T-helper 17 cell (primary cell): Measurements from ENCODE around the gene ACBD3. TPM values are rescaled to one million over a fixed set of nuclear protein-coding genes. Genes with fewer than 3 reads are reported as not detected.

Experiments
- ATAC-seq: fragments of 150-1000 bp; cut with Tn5 transposase; 2 replicates; pipeline ENCODE4 v1.10.0; 2021; ENCODE audit warnings: mild to moderate bottlenecking, moderate library complexity
- DNase-seq, 3 donors: peaks; one replicate each; pipeline versions ENCODE4 v3.0.0 to v3.0.0-alpha.2; 2020 to 2021
- H3K9me3 ChIP-seq: one replicate; pipeline ENCODE4 v1.7.0; 2013; ENCODE audit warnings: low read length, mild to moderate bottlenecking; ENCODE audit not compliant: control insufficient read depth, poor library complexity, severe bottlenecking
- H3K27ac Mint-ChIP-seq: one replicate; pipeline ENCODE4 v1.8.0; 2022; ENCODE audit warnings: mild to moderate bottlenecking, moderate library complexity, mixed read lengths
- H3K27me3 Mint-ChIP-seq: one replicate; pipeline ENCODE4 v1.8.0; 2022; ENCODE audit warnings: mixed read lengths
- H3K36me3 Mint-ChIP-seq: one replicate; pipeline ENCODE4 v1.8.0; 2022; ENCODE audit warnings: low read depth, mixed read lengths
- H3K4me1 Mint-ChIP-seq: one replicate; pipeline ENCODE4 v1.8.0; 2022; ENCODE audit warnings: mild to moderate bottlenecking, mixed read lengths
- H3K4me3 Mint-ChIP-seq: one replicate; pipeline ENCODE4 v1.8.0; 2022; ENCODE audit warnings: mild to moderate bottlenecking, moderate library complexity, mixed read lengths
- total RNA-seq, 4 donors: library from RNA in 2 of 4; stranded (reverse) in 2 of 4; gene quantifications; one replicate each; pipeline ENCODE4 v1.2.3 and lab custom pipeline; 2022 to 2026

Gene ACBD3
- total RNA-seq, 2 donors from 2014 or later: 22.0 to 27.0 TPM

GRCh38 chr1:226148121-226148648 is 38.4 kb downstream of the ACBD3 start:
- Mint-ChIP-seq H3K27me3 (no peaks in the 10 kb centered on the region), H3K27ac (no peak overlapping the region), H3K36me3 (peaks cover 2% of the 10 kb centered on the region), H3K4me1 (peaks cover 3% of the 10 kb centered on the region), H3K4me3 (no peak overlapping the region)
- ATAC-seq (no peak), DNase-seq (no peak)
- H3K9me3 ChIP-seq: no peaks in the 10 kb centered on the region

- no peak for DNase-seq
- no peaks in the 10 kb centered on the region for H3K36me3 Mint-ChIP-seq
- H3K4me3 Mint-ChIP-seq: no peak overlapping the region
- H3K9me3 ChIP-seq: no peaks in the 10 kb centered on the region
- peak overlapping the region; percentile 32 for H3K27ac Mint-ChIP-seq
- H3K4me1 Mint-ChIP-seq: peaks cover 3% of the 10 kb centered on the region
- no peak for ATAC-seq
- H3K27me3 Mint-ChIP-seq: no peaks in the 10 kb centered on the region
These were observed 42.5 kb downstream of the ACBD3 start for GRCh38 chr1:226144045-226144444.

- no peak overlapping the region for H3K4me3 Mint-ChIP-seq
- no peaks in the 10 kb centered on the region for H3K9me3 ChIP-seq
- H3K4me1 Mint-ChIP-seq: peaks cover 6% of the 10 kb centered on the region
- H3K27me3 Mint-ChIP-seq: no peaks in the 10 kb centered on the region
- H3K27ac Mint-ChIP-seq: no peak overlapping the region
- H3K36me3 Mint-ChIP-seq: no peaks in the 10 kb centered on the region
- ATAC-seq: no peak
- DNase-seq: no peak
These were observed 50.8 kb downstream of the ACBD3 start for GRCh38 chr1:226135709-226136108.

- Mint-ChIP-seq H3K27ac (no peak overlapping the region), H3K4me3 (no peak overlapping the region), H3K27me3 (no peaks in the 10 kb centered on the region), H3K36me3 (no peaks in the 10 kb centered on the region), H3K4me1 (peaks cover 6% of the 10 kb centered on the region)
- H3K9me3 ChIP-seq: no peaks in the 10 kb centered on the region
- DNase-seq: no peak
- no peak for ATAC-seq
These were observed 51.4 kb downstream of the ACBD3 start for GRCh38 chr1:226135059-226135651.

GRCh38 chr1:226134170-226135058 is 52.1 kb downstream of the ACBD3 start:
- Mint-ChIP-seq H3K27ac (no peak overlapping the region), H3K27me3 (no peaks in the 10 kb centered on the region), H3K36me3 (no peaks in the 10 kb centered on the region), H3K4me3 (no peak overlapping the region), H3K4me1 (peaks cover 6% of the 10 kb centered on the region)
- no peak for DNase-seq
- no peak for ATAC-seq
- no peaks in the 10 kb centered on the region for H3K9me3 ChIP-seq

- ATAC-seq: no peak
- Mint-ChIP-seq H3K36me3 (no peaks in the 10 kb centered on the region), H3K4me1 (peaks cover 6% of the 10 kb centered on the region), H3K27ac (no peak overlapping the region), H3K27me3 (no peaks in the 10 kb centered on the region), H3K4me3 (no peak overlapping the region)
- DNase-seq: no peak
- no peaks in the 10 kb centered on the region for H3K9me3 ChIP-seq
These were observed 52.9 kb downstream of the ACBD3 start for GRCh38 chr1:226133504-226134123.

GRCh38 chr1:226132728-226133503 is 53.6 kb downstream of the ACBD3 start:
- no peaks in the 10 kb centered on the region for H3K9me3 ChIP-seq
- H3K4me3 Mint-ChIP-seq: no peak overlapping the region
- no peaks in the 10 kb centered on the region for H3K36me3 Mint-ChIP-seq
- DNase-seq (no peak), ATAC-seq (no peak)
- H3K27me3 Mint-ChIP-seq: no peaks in the 10 kb centered on the region
- peak overlapping the region; percentile 67 for H3K27ac Mint-ChIP-seq
- H3K4me1 Mint-ChIP-seq: peaks cover 6% of the 10 kb centered on the region

GRCh38 chr1:226131639-226132038 is 54.9 kb downstream of the ACBD3 start:
- ATAC-seq (no peak), DNase-seq (no peak)
- H3K9me3 ChIP-seq: no peaks in the 10 kb centered on the region
- Mint-ChIP-seq H3K36me3 (no peaks in the 10 kb centered on the region), H3K27me3 (no peaks in the 10 kb centered on the region), H3K4me1 (peaks cover 13% of the 10 kb centered on the region), H3K4me3 (no peak overlapping the region), H3K27ac (no peak overlapping the region)

- peaks cover 18% of the 10 kb centered on the region for H3K4me1 Mint-ChIP-seq
- ATAC-seq (no peak), DNase-seq (no peak)
- H3K27ac Mint-ChIP-seq: no peak overlapping the region
- H3K9me3 ChIP-seq: no peaks in the 10 kb centered on the region
- H3K36me3 Mint-ChIP-seq: no peaks in the 10 kb centered on the region
- H3K4me3 Mint-ChIP-seq: no peak overlapping the region
- H3K27me3 Mint-ChIP-seq: no peaks in the 10 kb centered on the region
These were observed 57.3 kb downstream of the ACBD3 start for GRCh38 chr1:226129230-226129629.

- DNase-seq (no peak), ATAC-seq (no peak)
- peaks cover 24% of the 10 kb centered on the region for H3K4me1 Mint-ChIP-seq
- H3K27ac Mint-ChIP-seq: no peak overlapping the region
- H3K27me3 Mint-ChIP-seq: no peaks in the 10 kb centered on the region
- H3K9me3 ChIP-seq: no peaks in the 10 kb centered on the region
- peak overlapping the region; percentile 43 for H3K4me3 Mint-ChIP-seq
- no peaks in the 10 kb centered on the region for H3K36me3 Mint-ChIP-seq
These were observed 58.0 kb downstream of the ACBD3 start for GRCh38 chr1:226128487-226129075.

GRCh38 chr1:226126824-226127569 is 59.5 kb downstream of the ACBD3 start:
- Mint-ChIP-seq H3K27me3 (no peaks in the 10 kb centered on the region), H3K4me3 (peak overlapping the region; percentile 63), H3K36me3 (no peaks in the 10 kb centered on the region), H3K4me1 (peaks cover 29% of the 10 kb centered on the region), H3K27ac (peak overlapping the region; percentile 79)
- DNase-seq (no peak), ATAC-seq (no peak)
- no peaks in the 10 kb centered on the region for H3K9me3 ChIP-seq

- H3K4me3 Mint-ChIP-seq: no peak overlapping the region
- H3K4me1 Mint-ChIP-seq: peaks cover 29% of the 10 kb centered on the region
- H3K36me3 Mint-ChIP-seq: no peaks in the 10 kb centered on the region
- no peak for ATAC-seq
- no peaks in the 10 kb centered on the region for H3K9me3 ChIP-seq
- H3K27ac Mint-ChIP-seq: no peak overlapping the region
- H3K27me3 Mint-ChIP-seq: no peaks in the 10 kb centered on the region
- no peak for DNase-seq
These were observed 60.7 kb downstream of the ACBD3 start for GRCh38 chr1:226125831-226126230.
